HCT116 (cell line): ENCODE results near the gene PHF19. TPM values are rescaled to one million over a fixed set of nuclear protein-coding genes. Genes with fewer than 3 reads are reported as not detected.

Source experiments
- ATAC-seq: fragments of 200-7000 bp; cut with Tn5 transposase; 2 replicates; pipeline ENCODE4 v1.9.1; 2020; ENCODE audit warnings: mild to moderate bottlenecking, moderate library complexity
- BruUV-seq: library from RNA; stranded (reverse); fragments of 400-500 nt; replicated peaks from 2 replicates; lab custom pipeline; 2021; lab: Mats Ljungman, UMichigan
- CTCF ChIA-PET: fragments of 300-600 bp; sonication (Branson Sonifier 250); formaldehyde crosslinking; loops from one replicate; lab custom pipeline; 2021; ENCODE audit warnings: antibody characterized with exemption; lab: Charles Lee
- POLR2A ChIA-PET: fragments of 300-600, 350-600 bp; sonication (Branson Sonifier 250); formaldehyde crosslinking; loops from one replicate; lab custom pipeline; 2021; ENCODE audit warnings: antibody characterized with exemption; lab: Charles Lee
- RAD21 ChIA-PET, 2 experiments: fragments of 300-600 bp; sonication (Branson Sonifier 250); formaldehyde crosslinking; loops; one replicate each; lab custom pipeline; 2023; ENCODE audit warnings: low total read pairs in 2 of 2; ENCODE audit not compliant: uncharacterized antibody in 2 of 2, unreplicated experiment in 2 of 2, low non-redundant PET in 1 of 2; lab: Charles Lee
- DNase-seq: peaks from one replicate; pipeline ENCODE4 v3.0.0-alpha.2; 2010; ENCODE audit warnings: low read depth, low spot score
- H2AFZ ChIP-seq: fragments of 200-600 bp; shearing (Covaris generic), sonication (generic); 2 replicates; pipeline ENCODE4 v1.6.1; 2017; ENCODE audit warnings: low read depth, mixed run types, mixed read lengths, antibody characterized with exemption, low read length; ENCODE audit not compliant: poor library complexity, severe bottlenecking
- H3K27ac ChIP-seq: 2 replicates; pipeline ENCODE4 v1.5.1; 2012; ENCODE audit warnings: low read depth, low read length
- H3K27me3 ChIP-seq: fragments of 200-600 bp; sonication (generic); 2 replicates; pipeline ENCODE4 v1.6.1; 2016; ENCODE audit warnings: mixed run types, low read length, mixed read lengths; ENCODE audit not compliant: insufficient read depth
- H3K36me3 ChIP-seq, 2 experiments: fragments of 200-500 bp in 1 of 2; fragments of 200-600 bp in 1 of 2; sonication (Bioruptor generic) in 1 of 2; sonication (generic) in 1 of 2; 2 replicates each; pipeline versions ENCODE4 v1.5.1 to v1.6.1; 2014 to 2016; ENCODE audit warnings: low read length in 2 of 2, inconsistent platforms in 1 of 2, mixed read lengths in 1 of 2, mixed run types in 1 of 2; ENCODE audit not compliant: insufficient read depth in 2 of 2, control insufficient read depth in 1 of 2
- H3K4me1 ChIP-seq, 2 experiments: fragments of 200-600 bp in 1 of 2; sonication (generic) in 1 of 2; 2 replicates each; pipeline versions ENCODE4 v1.5.1 to v1.6.1; 2012 to 2017; ENCODE audit warnings: low read length in 2 of 2, inconsistent platforms in 1 of 2, mild to moderate bottlenecking in 1 of 2, mixed read lengths in 1 of 2, mixed run types in 1 of 2, moderate library complexity in 1 of 2; ENCODE audit not compliant: insufficient read depth in 2 of 2, control insufficient read depth in 1 of 2
- H3K4me2 ChIP-seq: fragments of 200-600 bp; sonication (generic); 2 replicates; pipeline ENCODE4 v1.6.1; 2017; ENCODE audit warnings: mixed run types, low read length, mixed read lengths
- H3K4me3 ChIP-seq, 2 experiments: fragments of 200-600 bp in 1 of 2; sonication (generic) in 1 of 2; replicated peaks in 1 of 2; 2 replicates each; pipeline ENCODE4 v1.5.1; 2011 to 2016; ENCODE audit warnings: low read length in 2 of 2, control low read depth in 1 of 2, low read depth in 1 of 2, mild to moderate bottlenecking in 1 of 2, mixed read lengths in 1 of 2, mixed run types in 1 of 2
- H3K79me2 ChIP-seq: fragments of 200-600 bp; sonication (generic); 2 replicates; pipeline ENCODE4 v1.6.1; 2017; ENCODE audit warnings: mild to moderate bottlenecking, mixed run types, low read length, moderate library complexity, mixed read lengths; ENCODE audit not compliant: insufficient read depth
- H3K9ac ChIP-seq: fragments of 200-600 bp; sonication (generic); 2 replicates; pipeline ENCODE4 v1.6.1; 2016; ENCODE audit warnings: low read length, mixed read lengths
- H3K9me2 ChIP-seq: fragments of 200-600 bp; sonication (generic), shearing (Covaris generic); 2 replicates; pipeline ENCODE4 v1.6.1; 2017; ENCODE audit warnings: mixed run types, mild to moderate bottlenecking, moderate library complexity; ENCODE audit not compliant: insufficient read depth
- H3K9me3 ChIP-seq, 2 experiments: fragments of 200-500 bp in 1 of 2; fragments of 200-600 bp in 1 of 2; sonication (Bioruptor generic) in 1 of 2; sonication (generic) in 1 of 2; 2 replicates each; pipeline ENCODE4 v1.6.1; 2014 to 2017; ENCODE audit warnings: low read length in 2 of 2, mixed read lengths in 2 of 2, inconsistent platforms in 1 of 2, low read depth in 1 of 2, mild to moderate bottlenecking in 1 of 2, mixed run types in 1 of 2, moderate library complexity in 1 of 2; ENCODE audit not compliant: control insufficient read depth in 1 of 2, insufficient read depth in 1 of 2
- H4K20me1 ChIP-seq: fragments of 200-600 bp; sonication (generic), shearing (Covaris generic); 2 replicates; pipeline ENCODE4 v1.6.1; 2017; ENCODE audit warnings: mixed run types, mild to moderate bottlenecking, moderate library complexity; ENCODE audit not compliant: insufficient read depth
- ATF3 ChIP-seq: IDR thresholded peaks from 2 replicates; pipeline ENCODE4 v1.6.1; 2012
- CTCF ChIP-seq, 3 experiments: fragments of 200-600 bp in 1 of 3; sonication (generic) in 1 of 3; IDR thresholded peaks in 2 of 3; conservative IDR thresholded peaks in 1 of 3; 2 replicates each; pipeline ENCODE4 v1.5.1; 2012 to 2017; ENCODE audit warnings: low read depth in 2 of 3, low read length in 2 of 3, antibody characterized with exemption in 1 of 3, borderline replicate concordance in 1 of 3, control low read depth in 1 of 3, mild to moderate bottlenecking in 1 of 3, mixed read lengths in 1 of 3, mixed run types in 1 of 3, moderate library complexity in 1 of 3; ENCODE audit not compliant: insufficient read depth in 1 of 3
- EGR1 ChIP-seq: IDR thresholded peaks from 2 replicates; pipeline ENCODE4 v1.6.1; 2012; ENCODE audit warnings: low read depth
- POLR2AphosphoS5 ChIP-seq: IDR thresholded peaks from 2 replicates; pipeline ENCODE4 v1.6.1; 2011; ENCODE audit warnings: mild to moderate bottlenecking, low read depth, low read length, moderate library complexity
- RAD21 ChIP-seq: IDR thresholded peaks from 2 replicates; pipeline ENCODE4 v1.6.1; 2012; ENCODE audit warnings: low read depth, mild to moderate bottlenecking
- REST ChIP-seq: IDR thresholded peaks from 2 replicates; pipeline ENCODE4 v1.6.1; 2012; ENCODE audit warnings: low read depth
- YY1 ChIP-seq: IDR thresholded peaks from 2 replicates; pipeline ENCODE4 v1.6.1; 2011; ENCODE audit warnings: low read length, low read depth, moderate library complexity, mild to moderate bottlenecking; ENCODE audit not compliant: insufficient replicate concordance; ENCODE audit errors: extremely low read depth
- intact Hi-C: fragments of 100-400 bp; cut with micrococcal nuclease; formaldehyde crosslinking; loops from 2 replicates; pipeline ENCODE4 v1.10.0; 2022
- total RNA-seq: library from RNA; stranded (reverse); gene quantifications from one replicate; pipeline ENCODE4 v1.2.1, GENCODE V29; 2021; ENCODE audit not compliant: unreplicated experiment

The PHF19 gene
- total RNA-seq, 1 experiment from 2014 or later, result 74.0 TPM

GRCh38 chr9:120872791-120873502, 4.0 kb downstream of the PHF19 start:
- peak overlapping the region; percentile 89 for H3K27ac ChIP-seq
- CTCF ChIA-PET, result interaction anchor here (0.9 kb wide), 1 partner anchor 69 kb away, joined by 3 read pairs; no protein-coding TSS in a partner anchor

More at GRCh38 chr9:120872791-120873502, 4.0 kb downstream of the PHF19 start:
- H3K36me3 ChIP-seq, result peaks cover 0 to 19% of the 10 kb centered on the region in 2 experiments; a peak in 1 of 4 replicates
- DNase-seq, result no peak
- no peaks in the 10 kb centered on the region for H3K9me2 ChIP-seq
- peak overlapping the region; percentile 26 for H3K9ac ChIP-seq
- TF ChIP-seq RAD21 (no peak), ATF3 (no peak), CTCF (IDR thresholded peaks at IDR 0.05 in 2 of 3, conservative IDR thresholded peaks at IDR 0.05 in 1 of 3; ENCODE audit: borderline replicate concordance in 1 of 3, insufficient read depth in 1 of 3, low read depth in 2 of 3, low read length in 2 of 3) (no peak), REST (no peak), EGR1 (no peak), POLR2AphosphoS5 (no peak), YY1 (no peak)
- TF ChIP-seq, all 23 proteins: peak for 0
- no peaks in the 10 kb centered on the region for H3K27me3 ChIP-seq
- peaks cover 45 to 63% of the 10 kb centered on the region in 2 experiments for H3K4me1 ChIP-seq
- no peaks in the 10 kb centered on the region for H4K20me1 ChIP-seq
- no TSS peak for BruUV-seq
- RAD21 ChIA-PET, result no interaction called here
- no peaks in the 10 kb centered on the region for H3K9me3 ChIP-seq
- intact Hi-C loops, result no loop called here
- peaks cover 19% of the 10 kb centered on the region for H3K79me2 ChIP-seq
- ATAC-seq, result no peak
- H3K4me3 ChIP-seq, result no peak overlapping the region
- POLR2A ChIA-PET, result interaction anchor here (0.8 to 1.1 kb wide), 2 partner anchors 29 to 59 kb away, joined by 3 read pairs; no protein-coding TSS in a partner anchor
- no peak overlapping the region for H2AFZ ChIP-seq
- peak overlapping the region; percentile 97 for H3K4me2 ChIP-seq
